Brain microvascular endothelial cell (primary cell): ENCODE data around the gene SNAI3.

ENCODE experiments used
- DNase-seq: peaks from one replicate; pipeline ENCODE4 v3.0.0-alpha.2; 2020
- H3K27ac ChIP-seq: fragments of 250-450 bp; sonication (Bioruptor Pico); 2 replicates; pipeline ENCODE4 v1.5.1; 2020; ENCODE audit warnings: mild to moderate bottlenecking, moderate library complexity
- H3K27me3 ChIP-seq: fragments of 250-450 bp; sonication (Bioruptor Pico); replicated peaks from 2 replicates; pipeline ENCODE4 v1.5.1; 2020; ENCODE audit warnings: mild to moderate bottlenecking
- H3K36me3 ChIP-seq: fragments of 250-450 bp; sonication (Bioruptor Pico); replicated peaks from 2 replicates; pipeline ENCODE4 v1.5.1; 2020; ENCODE audit warnings: mild to moderate bottlenecking
- H3K4me3 ChIP-seq: 2 replicates; pipeline ENCODE4 v1.5.1; 2011; ENCODE audit warnings: low read depth, mild to moderate bottlenecking, control low read depth, low read length, moderate library complexity
- CTCF ChIP-seq: IDR thresholded peaks from 2 replicates; pipeline ENCODE4 v1.5.1; 2011; ENCODE audit warnings: low read depth, mild to moderate bottlenecking, moderate library complexity, low read length, control low read depth, inconsistent platforms; ENCODE audit errors: missing control alignments
- in situ Hi-C: cut with HindIII; loops from 2 replicates; pipeline ENCODE4 v1.10.0; 2017; ENCODE audit warnings: low sequenced_read_pairs, low pct_ligation_motif_present

The SNAI3 gene

GRCh38 chr16:88634141-88634993 lies 51.9 kb downstream of the SNAI3 start:
- peak overlapping the region; percentile 55 for H3K4me3 ChIP-seq
- H3K27ac ChIP-seq, result peak overlapping the region; percentile 51
- in situ Hi-C loops, result no loop called here
- DNase-seq, result peak; percentile 32
- peaks cover 10% of the 10 kb centered on the region for H3K27me3 ChIP-seq
- H3K36me3 ChIP-seq, result peaks cover 24% of the 10 kb centered on the region
- TF ChIP-seq CTCF, result no peak

- Histone ChIP-seq H3K36me3 (peaks cover 30% of the 10 kb centered on the region), H3K4me3 (peak overlapping the region; percentile 55), H3K27me3 (peaks cover 4% of the 10 kb centered on the region), H3K27ac (no peak overlapping the region)
- in situ Hi-C loops, result no loop called here
- peak; percentile 30 for DNase-seq
- TF ChIP-seq CTCF, result peak; percentile 66
Measured at GRCh38 chr16:88633684-88634140, 52.6 kb downstream of the SNAI3 start.

- Histone ChIP-seq H3K4me3 (no peak overlapping the region), H3K27ac (no peak overlapping the region), H3K27me3 (no peaks in the 10 kb centered on the region), H3K36me3 (peaks cover 41% of the 10 kb centered on the region)
- in situ Hi-C loops, result no loop called here
- no peak for DNase-seq
- no peak for TF ChIP-seq CTCF
Measured at GRCh38 chr16:88632587-88632930, 53.7 kb downstream of the SNAI3 start.

- no peaks in the 10 kb centered on the region for H3K27me3 ChIP-seq
- H3K36me3 ChIP-seq, result peaks cover 46% of the 10 kb centered on the region
- in situ Hi-C loops, result no loop called here
- no peak overlapping the region for H3K27ac ChIP-seq
- DNase-seq, result no peak
- TF ChIP-seq CTCF, result no peak
- no peak overlapping the region for H3K4me3 ChIP-seq
Measured at GRCh38 chr16:88631920-88632586, 54.3 kb downstream of the SNAI3 start.

GRCh38 chr16:88631384-88631783 lies 54.9 kb downstream of the SNAI3 start:
- H3K36me3 ChIP-seq, result peaks cover 46% of the 10 kb centered on the region
- DNase-seq, result no peak
- H3K27ac ChIP-seq, result no peak overlapping the region
- no peaks in the 10 kb centered on the region for H3K27me3 ChIP-seq
- H3K4me3 ChIP-seq, result no peak overlapping the region
- TF ChIP-seq CTCF, result no peak
- in situ Hi-C loops, result no loop called here
